Mesothelial cell of epicardium (in vitro differentiated cells): ENCODE results near the gene CABS1. TPM values are rescaled to one million over a fixed set of nuclear protein-coding genes. Genes with fewer than 3 reads are reported as not detected.

Experiments used
- DNase-seq, 2 experiments: peaks; one replicate each; pipeline ENCODE4 v3.0.0; 2021; ENCODE audit warnings: low spot score in 2 of 2; ENCODE audit not compliant: unreplicated experiment in 2 of 2
- H3K27ac Mint-ChIP-seq: 2 replicates; pipeline ENCODE4 v1.8.0; 2021; ENCODE audit warnings: mixed read lengths
- H3K27me3 Mint-ChIP-seq: 2 replicates; pipeline ENCODE4 v1.8.0; 2021; ENCODE audit warnings: low read depth, mixed read lengths
- H3K36me3 Mint-ChIP-seq: 2 replicates; pipeline ENCODE4 v1.8.0; 2021; ENCODE audit warnings: mixed read lengths
- H3K4me1 Mint-ChIP-seq: 2 replicates; pipeline ENCODE4 v1.8.0; 2021; ENCODE audit warnings: mixed read lengths
- H3K4me3 Mint-ChIP-seq: 2 replicates; pipeline ENCODE4 v1.8.0; 2021; ENCODE audit warnings: mild to moderate bottlenecking, moderate library complexity, mixed read lengths
- H3K9me3 Mint-ChIP-seq: 2 replicates; pipeline ENCODE4 v1.8.0; 2021; ENCODE audit warnings: mixed read lengths
- total RNA-seq: library from RNA; stranded (reverse); gene quantifications from 3 replicates; pipeline ENCODE4 v1.2.1, GENCODE V29; 2021
- TF ChIP-seq, protein P1 (sequence below): fragments of 200-600 bp; sonication (generic); IDR thresholded peaks from one replicate; pipeline ENCODE4 v1.5.0; 2021; ENCODE audit warnings: antibody characterized with exemption; ENCODE audit not compliant: unreplicated experiment

Gene CABS1
- total RNA-seq, 1 donor from 2014 or later = 0.69 TPM

DNA sequence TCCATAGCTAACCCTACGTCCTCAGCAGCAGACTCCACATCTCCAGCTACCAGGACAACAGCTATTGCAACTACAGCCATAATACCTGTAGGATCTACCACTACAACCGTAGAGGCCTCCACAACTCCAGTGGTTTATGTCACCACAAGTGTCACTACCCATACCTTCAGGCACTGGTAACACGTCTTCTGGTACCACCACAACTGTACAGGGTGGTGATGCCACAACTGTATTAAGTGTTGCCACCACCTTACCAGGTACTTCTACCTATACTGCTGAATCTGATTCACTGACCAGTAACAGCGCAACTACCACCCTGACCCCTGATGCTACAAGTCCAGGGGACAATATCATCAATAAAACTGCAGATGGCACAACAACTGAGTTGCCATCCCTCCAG is 34.6 kb upstream of the CABS1 start:
- TF ChIP-seq, protein P1, sequence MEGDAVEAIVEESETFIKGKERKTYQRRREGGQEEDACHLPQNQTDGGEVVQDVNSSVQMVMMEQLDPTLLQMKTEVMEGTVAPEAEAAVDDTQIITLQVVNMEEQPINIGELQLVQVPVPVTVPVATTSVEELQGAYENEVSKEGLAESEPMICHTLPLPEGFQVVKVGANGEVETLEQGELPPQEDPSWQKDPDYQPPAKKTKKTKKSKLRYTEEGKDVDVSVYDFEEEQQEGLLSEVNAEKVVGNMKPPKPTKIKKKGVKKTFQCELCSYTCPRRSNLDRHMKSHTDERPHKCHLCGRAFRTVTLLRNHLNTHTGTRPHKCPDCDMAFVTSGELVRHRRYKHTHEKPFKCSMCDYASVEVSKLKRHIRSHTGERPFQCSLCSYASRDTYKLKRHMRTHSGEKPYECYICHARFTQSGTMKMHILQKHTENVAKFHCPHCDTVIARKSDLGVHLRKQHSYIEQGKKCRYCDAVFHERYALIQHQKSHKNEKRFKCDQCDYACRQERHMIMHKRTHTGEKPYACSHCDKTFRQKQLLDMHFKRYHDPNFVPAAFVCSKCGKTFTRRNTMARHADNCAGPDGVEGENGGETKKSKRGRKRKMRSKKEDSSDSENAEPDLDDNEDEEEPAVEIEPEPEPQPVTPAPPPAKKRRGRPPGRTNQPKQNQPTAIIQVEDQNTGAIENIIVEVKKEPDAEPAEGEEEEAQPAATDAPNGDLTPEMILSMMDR = no peak
- H3K27ac Mint-ChIP-seq = no peak overlapping the region
- H3K4me3 Mint-ChIP-seq = no peak overlapping the region
- DNase-seq = no peak
- H3K36me3 Mint-ChIP-seq = no peaks in the 10 kb centered on the region
- H3K27me3 Mint-ChIP-seq = peaks cover 22% of the 10 kb centered on the region
- H3K4me1 Mint-ChIP-seq = peaks cover 37% of the 10 kb centered on the region
- no peaks in the 10 kb centered on the region for H3K9me3 Mint-ChIP-seq

DNA sequence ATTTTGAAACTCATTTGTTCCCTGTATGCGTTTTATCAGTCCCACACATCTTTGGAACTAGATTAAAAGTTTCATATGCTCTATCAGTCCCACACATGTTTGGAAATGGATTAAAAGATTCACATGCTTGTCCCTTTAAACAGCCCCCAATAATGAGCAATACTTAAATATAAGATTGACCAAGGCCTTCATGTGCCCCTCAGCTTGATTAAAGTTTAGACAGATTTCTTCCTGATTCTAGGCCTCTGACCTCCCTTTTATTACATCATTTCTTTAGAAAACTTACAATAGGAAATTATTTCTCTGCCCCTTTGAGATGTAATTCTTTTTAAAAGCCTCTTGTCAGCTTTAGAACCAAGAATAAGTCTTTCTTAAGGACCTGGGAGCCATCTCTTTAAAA is 31.7 kb upstream of the CABS1 start:
- no peak for DNase-seq
- no peak overlapping the region for H3K4me3 Mint-ChIP-seq
- peaks cover 5% of the 10 kb centered on the region for H3K9me3 Mint-ChIP-seq
- peaks cover 1% of the 10 kb centered on the region for H3K36me3 Mint-ChIP-seq
- peaks cover 42% of the 10 kb centered on the region for H3K4me1 Mint-ChIP-seq
- TF ChIP-seq, protein P1 = no peak
- H3K27ac Mint-ChIP-seq = peak overlapping the region; percentile 50
- H3K27me3 Mint-ChIP-seq = peaks cover 9% of the 10 kb centered on the region

DNA sequence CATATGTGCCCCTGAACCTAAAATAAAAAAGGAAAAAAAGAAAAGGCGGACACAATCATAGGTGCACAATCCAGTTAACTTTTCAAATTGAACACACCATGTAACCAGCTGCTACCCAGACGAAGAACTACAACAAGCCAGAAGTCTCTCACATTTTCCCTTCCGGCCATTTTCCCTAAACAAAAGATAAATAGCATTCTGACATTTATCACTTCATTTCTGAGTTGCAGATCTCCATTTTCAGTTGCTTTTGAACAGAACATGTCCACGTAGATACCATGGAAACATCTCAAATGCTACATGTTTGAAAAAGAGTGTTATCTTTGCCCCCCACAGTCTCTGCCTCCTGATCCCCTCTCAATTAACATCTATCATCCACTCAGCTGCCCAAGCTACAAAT is 29.2 kb upstream of the CABS1 start:
- TF ChIP-seq, protein P1 = no peak
- Mint-ChIP-seq H3K4me1 (peaks cover 37% of the 10 kb centered on the region), H3K27ac (peak overlapping the region; percentile 27), H3K36me3 (peaks cover 4% of the 10 kb centered on the region), H3K9me3 (peaks cover 11% of the 10 kb centered on the region), H3K27me3 (peaks cover under 1% of the 10 kb centered on the region), H3K4me3 (no peak overlapping the region)
- no peak for DNase-seq

DNA sequence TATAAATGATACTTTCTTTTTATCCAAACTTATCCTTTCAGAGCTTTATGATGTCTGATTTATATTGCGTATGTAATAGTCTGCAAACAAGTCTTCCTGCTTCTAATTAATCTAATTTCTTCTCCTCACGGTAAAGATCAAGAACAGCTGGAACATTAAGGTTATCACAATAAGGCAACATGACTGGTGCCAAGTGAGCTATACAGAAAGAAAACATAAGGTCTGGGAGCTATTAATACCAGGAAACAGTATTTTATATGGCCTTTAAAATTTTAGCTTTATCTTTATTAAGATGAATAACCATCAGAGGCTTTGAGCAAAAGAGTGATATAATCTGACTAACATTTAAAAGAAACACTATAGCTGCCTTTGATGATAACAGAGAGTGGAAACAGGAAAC is 28.7 kb upstream of the CABS1 start:
- Mint-ChIP-seq H3K4me1 (peaks cover 37% of the 10 kb centered on the region), H3K4me3 (no peak overlapping the region), H3K9me3 (peaks cover 16% of the 10 kb centered on the region), H3K36me3 (peaks cover 4% of the 10 kb centered on the region), H3K27me3 (peaks cover 5% of the 10 kb centered on the region), H3K27ac (peak overlapping the region; percentile 27)
- DNase-seq = no peak
- TF ChIP-seq, protein P1 = no peak

DNA sequence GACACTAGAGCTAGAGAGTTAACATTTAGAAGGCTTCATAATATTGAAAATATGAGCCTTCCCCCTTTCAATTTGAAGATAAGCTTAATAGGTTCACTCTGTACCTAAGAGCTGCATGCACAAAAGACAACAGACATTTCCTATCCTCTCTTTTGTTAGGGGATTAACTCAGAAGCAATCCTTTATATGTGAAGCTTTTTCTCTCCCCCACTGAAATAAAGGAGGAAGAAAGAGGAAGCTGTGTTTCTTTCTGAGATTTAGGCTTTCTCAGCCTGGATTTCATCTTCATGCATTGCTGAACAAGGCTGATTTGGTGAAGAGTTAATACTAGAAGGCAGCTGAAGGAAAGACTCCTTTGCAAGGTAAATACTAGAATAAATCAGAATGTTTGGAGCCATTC is 21.0 kb upstream of the CABS1 start:
- no peak overlapping the region for H3K4me3 Mint-ChIP-seq
- no peak overlapping the region for H3K27ac Mint-ChIP-seq
- peaks cover 5% of the 10 kb centered on the region for H3K4me1 Mint-ChIP-seq
- H3K36me3 Mint-ChIP-seq = peaks cover 3% of the 10 kb centered on the region
- DNase-seq = no peak
- peaks cover 14% of the 10 kb centered on the region for H3K9me3 Mint-ChIP-seq
- TF ChIP-seq, protein P1 = no peak
- peaks cover 29% of the 10 kb centered on the region for H3K27me3 Mint-ChIP-seq

DNA sequence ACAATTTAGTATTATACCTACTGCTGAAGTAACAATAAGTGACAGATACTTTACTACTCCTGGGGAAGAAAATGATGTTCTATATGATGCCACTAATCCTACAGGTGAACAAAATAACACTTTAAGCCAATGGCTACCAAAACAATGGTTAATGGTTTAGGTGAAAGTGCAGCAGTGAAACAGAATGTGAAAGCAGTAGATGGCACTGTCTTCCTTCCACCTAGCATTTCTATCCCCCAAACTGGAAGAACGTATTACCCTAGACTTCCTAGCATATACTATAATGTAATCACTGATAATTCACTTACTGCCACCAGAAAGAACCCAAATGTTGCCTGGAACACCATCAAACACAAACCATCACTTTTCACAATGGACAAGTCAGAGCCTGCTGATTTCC is 18.9 kb upstream of the CABS1 start:
- peaks cover 5% of the 10 kb centered on the region for H3K4me1 Mint-ChIP-seq
- DNase-seq = no peak

More for the DNA sequence above, 18.9 kb upstream of the CABS1 start:
- Mint-ChIP-seq H3K36me3 (no peaks in the 10 kb centered on the region), H3K27ac (no peak overlapping the region), H3K4me3 (no peak overlapping the region), H3K9me3 (peaks cover 16% of the 10 kb centered on the region), H3K27me3 (peaks cover 25% of the 10 kb centered on the region)
- TF ChIP-seq, protein P1 = no peak
